Effector memory CD8-positive, alpha-beta T cell (primary cell): ENCODE measurements around the gene MTMR3.

Experiments
- ATAC-seq: fragments of 150-1000 bp; cut with Tn5 transposase; replicated peaks from 2 replicates; pipeline ENCODE4 v1.10.0; 2021; ENCODE audit warnings: mild to moderate bottlenecking, moderate library complexity
- DNase-seq, 3 experiments: peaks; one replicate each; pipeline ENCODE4 v3.0.0; 2021
- H3K27ac Mint-ChIP-seq, 2 donors: one replicate each; pipeline ENCODE4 v1.8.0; 2022; ENCODE audit warnings: mild to moderate bottlenecking in 2 of 2, mixed read lengths in 2 of 2, moderate library complexity in 2 of 2
- H3K27me3 Mint-ChIP-seq, 2 donors: one replicate each; pipeline ENCODE4 v1.8.0; 2022; ENCODE audit warnings: mixed read lengths in 2 of 2
- H3K36me3 Mint-ChIP-seq: one replicate; pipeline ENCODE4 v1.8.0; 2022; ENCODE audit warnings: mild to moderate bottlenecking, moderate library complexity, mixed read lengths; ENCODE audit not compliant: insufficient read depth
- H3K4me1 Mint-ChIP-seq, 2 donors: one replicate each; pipeline ENCODE4 v1.8.0; 2022; ENCODE audit warnings: low read depth in 2 of 2, mixed read lengths in 2 of 2
- H3K4me3 Mint-ChIP-seq, 2 donors: one replicate each; pipeline ENCODE4 v1.8.0; 2022; ENCODE audit warnings: mild to moderate bottlenecking in 2 of 2, mixed read lengths in 2 of 2, moderate library complexity in 2 of 2
- H3K9me3 Mint-ChIP-seq, 2 donors: one replicate each; pipeline ENCODE4 v1.8.0; 2022; ENCODE audit warnings: mixed read lengths in 2 of 2

MTMR3 gene

DNA sequence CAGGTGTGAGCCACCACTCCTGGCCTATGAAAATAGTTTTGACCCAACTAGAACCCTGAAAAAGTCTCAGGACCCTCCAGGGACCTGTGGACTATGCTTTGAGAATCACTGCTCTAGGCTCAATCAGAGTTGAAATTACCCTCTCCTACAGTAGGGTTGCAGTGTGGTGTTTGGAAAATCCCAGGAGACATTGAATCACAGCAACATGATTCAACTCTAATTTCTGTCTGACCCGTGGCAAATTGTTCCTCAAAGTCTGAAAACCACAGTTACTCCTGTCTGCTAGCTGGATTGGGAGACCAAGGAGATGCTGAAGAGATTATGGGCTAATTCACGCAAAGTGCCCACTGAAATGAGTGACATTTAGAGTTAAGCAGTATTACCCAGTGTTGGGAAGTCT is 5.4 kb upstream of the MTMR3 start:
- no peaks in the 10 kb centered on the region for H3K4me1 Mint-ChIP-seq
- H3K4me3 Mint-ChIP-seq = no peak overlapping the region
- no peak for DNase-seq
- H3K27me3 Mint-ChIP-seq = peaks cover 0 to 7% of the 10 kb centered on the region in 2 donors
- no peak overlapping the region for H3K27ac Mint-ChIP-seq
- no peak for ATAC-seq
- no peaks in the 10 kb centered on the region for H3K9me3 Mint-ChIP-seq
- peaks cover 6% of the 10 kb centered on the region for H3K36me3 Mint-ChIP-seq

GRCh38 chr22:29879753-29880152 is 3.2 kb upstream of the MTMR3 start:
- Mint-ChIP-seq H3K4me3 (no peak overlapping the region), H3K27me3 (peaks cover 0 to 7% of the 10 kb centered on the region in 2 donors), H3K9me3 (no peaks in the 10 kb centered on the region), H3K27ac (no peak overlapping the region), H3K36me3 (peaks cover 9% of the 10 kb centered on the region), H3K4me1 (peaks cover 6 to 8% of the 10 kb centered on the region in 2 donors)
- no peak for DNase-seq
- no peak for ATAC-seq

DNA sequence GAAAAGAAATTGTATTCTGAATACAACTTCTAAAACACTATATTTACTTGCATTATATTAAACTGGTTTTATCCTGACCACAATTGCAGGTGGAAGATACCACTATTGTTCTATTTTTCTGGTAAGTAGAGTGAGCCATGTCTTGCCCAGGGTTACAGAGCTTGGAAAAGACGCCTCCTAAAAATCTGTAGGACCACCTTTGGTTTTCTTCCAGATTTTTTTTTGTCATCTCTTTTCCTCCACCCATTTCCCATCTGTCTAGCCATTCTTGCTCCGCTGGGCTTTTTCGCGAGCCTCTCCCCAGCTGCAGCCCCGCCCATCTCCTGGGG is 294 bp upstream of the MTMR3 start:
- Mint-ChIP-seq H3K36me3 (peaks cover 9% of the 10 kb centered on the region), H3K4me1 (peaks cover 6 to 8% of the 10 kb centered on the region in 2 donors), H3K9me3 (no peaks in the 10 kb centered on the region), H3K4me3 (peak overlapping the region in 1 of 2 donors; percentile 84), H3K27ac (peak overlapping the region; percentile 84 to 88), H3K27me3 (peaks cover 0 to 5% of the 10 kb centered on the region in 2 donors)
- peak; percentile 21 for ATAC-seq
- DNase-seq = no peak

DNA sequence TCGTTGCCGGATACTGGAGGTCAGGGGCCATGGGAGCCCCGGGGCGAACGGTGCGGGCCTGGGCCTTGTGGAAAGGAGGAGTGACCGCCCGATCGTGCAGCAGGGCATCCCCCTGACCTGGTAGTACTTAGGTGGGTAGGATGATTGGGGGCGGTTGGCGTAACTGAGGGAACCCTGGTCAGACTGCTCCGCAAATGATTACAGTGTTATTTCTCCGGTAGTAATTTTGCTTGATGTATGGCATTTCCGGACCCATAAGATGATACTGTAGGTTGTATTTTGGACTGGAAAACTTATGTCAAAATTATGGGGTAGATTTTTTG is 762 bp downstream of the MTMR3 start:
- H3K36me3 Mint-ChIP-seq = peaks cover 9% of the 10 kb centered on the region
- DNase-seq = peak in 1 of 3 experiments; percentile 7

DNA sequence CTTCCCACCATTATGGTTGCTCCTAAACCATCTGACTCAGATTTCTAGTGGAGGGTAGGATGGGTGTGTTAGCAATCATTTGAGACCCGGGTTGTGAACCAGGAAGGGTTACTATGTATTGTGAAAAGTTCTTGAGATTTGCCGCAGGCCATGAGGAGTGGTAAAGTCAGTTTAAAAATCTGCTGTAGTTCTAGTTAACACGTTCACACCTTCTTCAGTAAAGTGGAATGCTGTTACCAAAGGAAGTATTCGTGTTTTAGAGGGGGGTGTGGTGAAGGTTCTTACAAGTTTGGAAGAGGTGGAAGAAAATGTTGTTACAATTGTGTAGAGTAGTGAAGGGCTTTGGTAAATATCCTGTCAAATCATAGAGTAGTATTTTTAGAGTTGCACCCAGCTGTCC is 2.6 kb downstream of the MTMR3 start:
- ATAC-seq = no peak
- Mint-ChIP-seq H3K27ac (no peak overlapping the region), H3K36me3 (peaks cover 9% of the 10 kb centered on the region), H3K4me1 (peaks cover 9 to 11% of the 10 kb centered on the region in 2 donors), H3K4me3 (no peak overlapping the region), H3K9me3 (no peaks in the 10 kb centered on the region), H3K27me3 (no peaks in the 10 kb centered on the region)
- DNase-seq = no peak

More for the DNA sequence above, 762 bp downstream of the MTMR3 start:
- peaks cover 6 to 8% of the 10 kb centered on the region in 2 donors for H3K4me1 Mint-ChIP-seq
- H3K9me3 Mint-ChIP-seq = no peaks in the 10 kb centered on the region
- ATAC-seq = peak; percentile 7
- no peaks in the 10 kb centered on the region for H3K27me3 Mint-ChIP-seq
- H3K27ac Mint-ChIP-seq = peak overlapping the region; percentile 84 to 88
- peak overlapping the region in 1 of 2 donors; percentile 84 for H3K4me3 Mint-ChIP-seq

DNA sequence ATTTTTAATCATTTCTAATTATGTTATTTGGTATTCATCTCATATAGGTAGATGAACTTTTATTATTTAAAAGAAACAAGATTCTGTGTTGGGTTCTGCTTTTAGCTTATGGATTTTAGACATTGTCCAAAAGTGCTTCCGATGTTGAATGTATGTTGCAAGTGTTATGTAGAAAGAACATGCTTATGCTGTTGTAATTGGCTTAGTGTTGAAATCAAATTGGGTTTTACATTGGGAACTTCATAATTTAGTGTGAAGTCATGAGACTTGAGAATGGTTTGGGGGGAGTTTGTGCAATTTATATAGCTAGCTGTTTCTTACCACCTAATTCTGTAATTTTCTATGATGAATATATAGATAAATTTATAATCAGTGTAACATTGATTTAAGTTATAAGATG is 3.6 kb downstream of the MTMR3 start:
- no peaks in the 10 kb centered on the region for H3K27me3 Mint-ChIP-seq
- no peaks in the 10 kb centered on the region for H3K9me3 Mint-ChIP-seq
- H3K4me3 Mint-ChIP-seq = no peak overlapping the region
- peaks cover 11 to 16% of the 10 kb centered on the region in 2 donors for H3K4me1 Mint-ChIP-seq
- H3K36me3 Mint-ChIP-seq = peaks cover 7% of the 10 kb centered on the region
- ATAC-seq (no peak), DNase-seq (no peak)
- H3K27ac Mint-ChIP-seq = no peak overlapping the region

DNA sequence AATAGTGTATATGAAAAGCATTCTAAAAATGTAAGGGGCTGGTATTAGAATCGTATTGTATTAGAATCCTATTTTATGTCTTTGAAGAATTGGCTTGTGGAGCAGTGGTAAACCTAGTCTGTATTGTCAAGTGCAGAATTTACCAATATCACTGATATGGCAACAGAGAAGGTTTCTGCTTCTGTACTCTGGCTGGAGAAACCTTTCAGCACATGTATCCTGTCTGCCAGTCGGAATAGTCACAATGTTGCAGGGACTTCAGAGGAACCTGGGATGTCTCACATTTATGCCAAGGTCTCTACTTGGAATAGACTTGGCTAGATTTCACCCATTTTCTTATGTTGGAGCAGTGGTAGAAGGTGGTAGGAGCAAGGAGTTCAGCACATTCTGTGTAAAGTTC is 4.4 kb downstream of the MTMR3 start:
- no peak for ATAC-seq
- Mint-ChIP-seq H3K4me3 (no peak overlapping the region), H3K27ac (no peak overlapping the region), H3K27me3 (no peaks in the 10 kb centered on the region), H3K36me3 (peaks cover 4% of the 10 kb centered on the region), H3K9me3 (no peaks in the 10 kb centered on the region), H3K4me1 (peaks cover 13 to 23% of the 10 kb centered on the region in 2 donors)
- DNase-seq = no peak

GRCh38 chr22:29890760-29891159 is 7.8 kb downstream of the MTMR3 start:
- peaks cover 13 to 36% of the 10 kb centered on the region in 2 donors for H3K4me1 Mint-ChIP-seq

DNA sequence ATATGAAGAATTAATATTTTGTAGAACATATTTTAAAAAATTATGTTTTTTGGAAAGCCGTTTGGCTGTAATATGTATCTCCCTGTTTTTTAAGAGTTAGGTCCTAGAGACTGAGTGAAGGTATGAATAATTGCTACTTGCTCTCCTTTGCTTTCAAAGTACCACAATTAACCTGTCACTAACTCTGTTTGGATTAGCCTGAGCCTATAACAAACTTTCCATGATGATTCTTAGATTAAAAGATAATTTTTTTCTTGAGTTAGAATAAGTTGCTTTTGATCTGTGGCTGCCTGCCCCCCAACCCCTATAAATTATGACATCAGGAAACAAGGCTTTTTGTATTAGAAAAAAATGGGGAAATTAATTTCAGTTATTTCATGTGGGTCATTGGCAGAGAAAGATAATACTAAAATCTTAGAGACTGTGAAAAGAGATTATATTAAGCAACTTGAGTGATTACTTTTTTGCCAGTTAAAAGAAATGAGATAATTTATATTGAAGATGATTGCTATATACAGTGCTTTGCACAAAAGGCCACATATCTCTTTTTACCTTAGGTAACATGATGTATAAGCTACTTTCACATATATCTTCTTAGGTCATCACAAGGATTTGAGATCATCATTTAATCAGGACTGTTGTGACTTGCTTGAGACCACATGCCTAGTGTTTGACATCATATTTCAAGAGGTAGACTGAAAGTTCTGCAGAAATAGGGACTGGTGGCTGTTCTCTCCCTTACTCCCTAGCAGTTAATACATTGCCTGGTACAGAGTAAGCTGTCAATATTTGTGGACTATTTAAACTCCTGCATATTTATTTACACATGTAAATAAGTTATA is 9.6 kb downstream of the MTMR3 start:
- peaks cover 4% of the 10 kb centered on the region for H3K36me3 Mint-ChIP-seq
- ATAC-seq (no peak), DNase-seq (no peak)
- no peak overlapping the region for H3K4me3 Mint-ChIP-seq
- peaks cover 13 to 38% of the 10 kb centered on the region in 2 donors for H3K4me1 Mint-ChIP-seq
- no peaks in the 10 kb centered on the region for H3K27me3 Mint-ChIP-seq
- H3K9me3 Mint-ChIP-seq = no peaks in the 10 kb centered on the region
- H3K27ac Mint-ChIP-seq = no peak overlapping the region

More at GRCh38 chr22:29890760-29891159, 7.8 kb downstream of the MTMR3 start:
- DNase-seq (no peak), ATAC-seq (no peak)
- H3K36me3 Mint-ChIP-seq = peaks cover 4% of the 10 kb centered on the region
- no peak overlapping the region for H3K4me3 Mint-ChIP-seq
- no peaks in the 10 kb centered on the region for H3K9me3 Mint-ChIP-seq
- no peaks in the 10 kb centered on the region for H3K27me3 Mint-ChIP-seq
- H3K27ac Mint-ChIP-seq = no peak overlapping the region

GRCh38 chr22:29901354-29901753 is 18.4 kb downstream of the MTMR3 start:
- Mint-ChIP-seq H3K9me3 (no peaks in the 10 kb centered on the region), H3K4me1 (peaks cover 26 to 36% of the 10 kb centered on the region in 2 donors), H3K27ac (no peak overlapping the region), H3K36me3 (peaks cover 6% of the 10 kb centered on the region), H3K4me3 (no peak overlapping the region), H3K27me3 (no peaks in the 10 kb centered on the region)
- ATAC-seq (no peak), DNase-seq (no peak)

GRCh38 chr22:29903371-29903770 is 20.4 kb downstream of the MTMR3 start:
- Mint-ChIP-seq H3K27me3 (no peaks in the 10 kb centered on the region), H3K36me3 (peaks cover 6% of the 10 kb centered on the region), H3K27ac (no peak overlapping the region), H3K4me3 (no peak overlapping the region), H3K4me1 (peaks cover 32 to 46% of the 10 kb centered on the region in 2 donors), H3K9me3 (no peaks in the 10 kb centered on the region)
- no peak for DNase-seq
- ATAC-seq = no peak

- Mint-ChIP-seq H3K27me3 (no peaks in the 10 kb centered on the region), H3K36me3 (peaks cover 6% of the 10 kb centered on the region), H3K9me3 (no peaks in the 10 kb centered on the region), H3K27ac (no peak overlapping the region), H3K4me1 (peaks cover 29 to 42% of the 10 kb centered on the region in 2 donors), H3K4me3 (no peak overlapping the region)
- no peak for DNase-seq
- no peak for ATAC-seq
Observed at GRCh38 chr22:29904020-29904419, 21.0 kb downstream of the MTMR3 start.

- no peak overlapping the region for H3K4me3 Mint-ChIP-seq
- peak overlapping the region in 1 of 2 donors; percentile 13 for H3K27ac Mint-ChIP-seq
- peaks cover 30 to 53% of the 10 kb centered on the region in 2 donors for H3K4me1 Mint-ChIP-seq
- H3K36me3 Mint-ChIP-seq = no peaks in the 10 kb centered on the region
- no peaks in the 10 kb centered on the region for H3K27me3 Mint-ChIP-seq
- ATAC-seq = no peak
- DNase-seq = no peak
- no peaks in the 10 kb centered on the region for H3K9me3 Mint-ChIP-seq
Observed at GRCh38 chr22:29907753-29908515, 25.0 kb downstream of the MTMR3 start.

GRCh38 chr22:29912141-29912540 is 29.2 kb downstream of the MTMR3 start:
- H3K4me1 Mint-ChIP-seq = peaks cover 35 to 73% of the 10 kb centered on the region in 2 donors
- H3K36me3 Mint-ChIP-seq = no peaks in the 10 kb centered on the region
- H3K9me3 Mint-ChIP-seq = no peaks in the 10 kb centered on the region
- H3K27ac Mint-ChIP-seq = peak overlapping the region in 1 of 2 donors; percentile 4
- no peak overlapping the region for H3K4me3 Mint-ChIP-seq
- DNase-seq (no peak), ATAC-seq (no peak)
- H3K27me3 Mint-ChIP-seq = no peaks in the 10 kb centered on the region
